Adrenal gland (tissue), 12 donors: ENCODE results near the gene CLC. TPM values are rescaled to one million over a fixed set of nuclear protein-coding genes. Genes with fewer than 3 reads are reported as not detected.

ENCODE experiments used
- DNase-seq, 7 donors: peaks; one replicate each; pipeline ENCODE4 v3.0.0-alpha.2; 2019 to 2020
- H3K27ac ChIP-seq, 5 donors: fragments of 200-600 bp; sonication (generic) in 4 of 5; 1 replicate in 3 of 5; 2 replicates in 2 of 5; pipeline versions ENCODE4 v1.5.1 to v1.8.0; 2016 to 2020; ENCODE audit warnings: mild to moderate bottlenecking in 1 of 5
- H3K27me3 ChIP-seq: fragments of 200-600 bp; 2 replicates; pipeline ENCODE4 v1.8.0; 2021
- H3K36me3 ChIP-seq, 2 donors: fragments of 200-600 bp; replicated peaks in 1 of 2; 1 replicate in 1 of 2; 2 replicates in 1 of 2; pipeline versions ENCODE4 v1.5.1 to v1.8.0; 2018 to 2022
- H3K4me1 ChIP-seq, 2 donors: fragments of 200-600 bp; replicated peaks in 1 of 2; 1 replicate in 1 of 2; 2 replicates in 1 of 2; pipeline versions ENCODE4 v1.5.1 to v1.8.0; 2018 to 2021
- H3K4me3 ChIP-seq, 4 donors: fragments of 200-600 bp; sonication (generic) in 3 of 4; one replicate each; pipeline ENCODE4 v1.5.1; 2016 to 2018
- H3K9me3 ChIP-seq, 3 donors: fragments of 200-600 bp; sonication (generic) in 1 of 3; replicated peaks in 1 of 3; 1 replicate in 2 of 3; 2 replicates in 1 of 3; pipeline versions ENCODE4 v1.5.1 to v1.8.0; 2016 to 2021
- CTCF ChIP-seq, 6 experiments: fragments of 450-650 bp in 4 of 6; fragments of 200-600 bp in 2 of 6; sonication (generic) in 1 of 6; IDR thresholded peaks; 1 replicate in 5 of 6; 2 replicates in 1 of 6; pipeline versions ENCODE4 v1.5.1 to v1.8.0; 2016 to 2021; ENCODE audit warnings: antibody characterized with exemption in 6 of 6, mild to moderate bottlenecking in 2 of 6, moderate library complexity in 1 of 6
- POLR2A ChIP-seq, 2 donors: fragments of 450-650 bp; IDR thresholded peaks; one replicate each; pipeline ENCODE4 v1.6.1; 2017; ENCODE audit warnings: antibody characterized with exemption in 2 of 2, mild to moderate bottlenecking in 2 of 2, moderate library complexity in 1 of 2
- WGBS, 4 donors: extraction: QIAGEN DNeasy Blood & Tissue Kit in 2 of 4; methylation state at CpG; one replicate each; pipeline versions ENCODE4 v1.1.5 to v1.1.7; 2013 to 2017; 5-methylcytosine and 5-hydroxymethylcytosine counted together
- intact Hi-C, 2 donors: fragments of 100-400 bp; cut with DNase I; formaldehyde crosslinking; loops; one replicate each; pipeline versions ENCODE4 v1.14.1 to v1.15.0; 2022 to 2023
- polyA plus RNA-seq, 3 donors: library from polyadenylated mRNA; stranded (reverse); fragments of 200-250 nt in 2 of 3; fragments of 350-450 nt in 1 of 3; fragmentation: Illumina TruSeq in 1 of 3; extraction: RNeasy Lipid Tissue Mini Kit (QIAGEN cat#74804) in 1 of 3; gene quantifications; one replicate each; pipeline ENCODE4 v1.2.3, GENCODE V29; 2013 to 2014
- total RNA-seq, 9 donors: library from RNA; depleted of rRNA in 4 of 9; stranded (reverse); fragments of >200 nt in 4 of 9; fragments of 120-200 nt in 1 of 9; fragmentation: NEBNext Ultra II Directional in 1 of 9; extraction: Animal tissue kit (Norgen Biotek cat#: 25700) in 1 of 9; gene quantifications; one replicate each; pipeline versions ENCODE4 v1.1.0 to v1.2.4, GENCODE V29; 2013 to 2023
- donor health status: healthy with polysubstance abuse.
- donor health status: Bipolar disorder and iron deficiency.
- donor health status: DM: yes; HTN: yes; CAD: no.
- donor health status: DM: no; HTN: no; CAD: no.
- donor health status: DM: no; HTN: no; CAD: no.
- donor health status: DM: yes; HTN: yes; CAD: no.

Gene CLC
- total and polyA plus RNA-seq, 12 donors = 0.66 to 3.7 TPM; not detected in 10

DNA sequence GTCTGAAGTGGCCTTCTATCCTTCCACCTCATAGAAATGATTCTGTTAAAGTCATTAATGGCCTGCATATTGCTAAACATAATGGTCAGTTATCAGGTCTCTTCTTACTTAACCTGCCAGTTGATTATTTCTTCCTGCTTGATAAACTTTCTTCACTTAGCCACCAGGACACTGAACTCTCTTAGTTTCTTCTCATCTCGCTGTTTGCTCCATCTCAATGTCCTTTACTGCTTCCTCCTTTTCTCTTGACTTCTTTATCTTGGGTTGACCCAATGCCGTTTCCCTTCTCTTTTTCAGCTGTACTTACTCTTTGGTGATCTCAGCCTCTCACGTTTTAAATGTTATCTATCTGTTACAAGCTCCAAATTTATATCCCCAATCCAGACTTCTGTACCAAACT, 17.1 kb upstream of the CLC start:
- Histone ChIP-seq H3K27me3 (no peaks in the 10 kb centered on the region), H3K36me3 (no peaks in the 10 kb centered on the region), H3K4me1 (no peaks in the 10 kb centered on the region), H3K4me3 (no peak overlapping the region), H3K9me3 (no peaks in the 10 kb centered on the region), H3K27ac (no peak overlapping the region)
- intact Hi-C loops = no loop called here
- DNase-seq = no peak
- 40 to 57% (median 46%) methylated on average over 3 of the region's 3 CpGs for WGBS, 4 donors
- TF ChIP-seq CTCF (IDR thresholded peaks at IDR 0.05) (no peak), POLR2A (IDR thresholded peaks at IDR 0.05) (no peak)

DNA sequence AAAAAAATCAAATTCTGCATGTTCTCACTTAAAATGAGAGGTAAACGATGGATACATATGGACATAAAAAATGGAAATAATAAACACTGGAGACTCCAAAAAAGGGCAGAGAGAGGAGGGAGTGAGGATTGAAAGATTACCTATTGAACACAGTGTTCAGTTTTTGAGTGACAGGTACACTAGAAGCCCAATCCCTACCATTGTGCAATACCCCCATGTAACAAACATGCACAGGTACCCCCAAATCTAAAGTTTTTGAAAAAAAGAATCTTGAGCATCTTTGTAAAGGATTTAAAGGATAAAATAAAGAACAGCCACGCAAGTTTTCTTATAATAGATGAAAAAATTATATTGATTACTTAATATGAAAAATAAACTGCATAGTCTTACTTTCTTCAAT, 16.7 kb upstream of the CLC start:
- no peak overlapping the region for H3K4me3 ChIP-seq
- H3K9me3 ChIP-seq = no peaks in the 10 kb centered on the region
- TF ChIP-seq CTCF (IDR thresholded peaks at IDR 0.05) = no peak
- TF ChIP-seq POLR2A (IDR thresholded peaks at IDR 0.05) = no peak
- no peak for DNase-seq
- no peaks in the 10 kb centered on the region for H3K36me3 ChIP-seq
- H3K4me1 ChIP-seq = no peaks in the 10 kb centered on the region
- H3K27ac ChIP-seq = no peak overlapping the region
- 79 to 99% (median 87%) methylated on average over 2 of the region's 2 CpGs for WGBS, 4 donors
- H3K27me3 ChIP-seq = no peaks in the 10 kb centered on the region
- intact Hi-C loops = no loop called here

DNA sequence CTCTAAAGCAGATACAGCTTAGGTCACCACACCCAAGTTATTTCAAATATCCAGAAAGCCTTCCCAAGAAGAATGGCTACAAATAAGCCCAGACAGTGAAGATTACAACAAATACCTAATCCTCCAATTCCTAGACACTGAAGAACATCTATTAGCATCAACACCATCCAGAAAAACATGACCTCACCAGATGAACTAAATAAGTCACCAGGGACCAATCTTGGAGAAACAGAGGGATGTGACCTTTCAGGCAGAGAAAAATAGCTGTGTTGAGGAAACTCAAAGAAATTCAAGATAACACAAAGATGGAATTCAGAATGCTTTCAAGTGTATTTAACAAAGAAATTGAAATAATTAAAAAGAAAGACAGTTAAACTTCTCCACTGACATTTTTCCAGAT, 15.0 kb upstream of the CLC start:
- Histone ChIP-seq H3K27ac (no peak overlapping the region), H3K4me3 (no peak overlapping the region), H3K9me3 (no peaks in the 10 kb centered on the region), H3K36me3 (no peaks in the 10 kb centered on the region), H3K4me1 (no peaks in the 10 kb centered on the region), H3K27me3 (no peaks in the 10 kb centered on the region)
- no peak for TF ChIP-seq CTCF (IDR thresholded peaks at IDR 0.05)
- TF ChIP-seq POLR2A (IDR thresholded peaks at IDR 0.05) = no peak
- no peak for DNase-seq
- intact Hi-C loops = no loop called here

DNA sequence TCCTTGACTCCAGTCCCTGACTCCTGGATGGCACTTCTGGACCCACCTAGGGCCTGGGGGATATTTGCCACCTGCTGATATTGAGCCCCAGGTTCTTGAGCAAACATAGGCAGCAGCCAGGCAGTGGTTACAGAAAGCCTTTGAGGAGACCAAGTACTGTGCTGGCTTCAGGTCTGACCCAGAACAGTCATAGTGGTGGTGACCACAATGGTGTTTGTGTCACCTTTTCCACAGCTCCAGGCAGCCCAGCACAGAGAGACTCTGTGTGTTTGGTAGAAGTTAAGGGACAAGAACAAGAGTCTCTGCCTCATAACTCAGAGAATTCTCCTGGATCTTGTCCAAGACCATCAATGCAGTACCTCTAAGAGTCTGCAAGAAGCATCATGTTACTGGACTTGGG, 14.6 kb upstream of the CLC start:
- no peaks in the 10 kb centered on the region for H3K36me3 ChIP-seq
- no peaks in the 10 kb centered on the region for H3K4me1 ChIP-seq
- no peak overlapping the region for H3K27ac ChIP-seq
- TF ChIP-seq CTCF (IDR thresholded peaks at IDR 0.05) = no peak
- TF ChIP-seq POLR2A (IDR thresholded peaks at IDR 0.05) = no peak
- intact Hi-C loops = no loop called here
- H3K27me3 ChIP-seq = no peaks in the 10 kb centered on the region
- H3K4me3 ChIP-seq = no peak overlapping the region
- no peak for DNase-seq
- H3K9me3 ChIP-seq = no peaks in the 10 kb centered on the region
